HEK293 (cell line): ENCODE measurements around the gene LASP1.

Experiments used
- BCL11A ChIP-seq: fragments of 450-650 bp; formaldehyde crosslinking; IDR thresholded peaks from 2 replicates; pipeline ENCODE4 v1.5.1; 2016; ENCODE audit warnings: low read depth, missing biosample characterization, missing genetic modification characterization
- KLF9 ChIP-seq: fragments of 450-650 bp; formaldehyde crosslinking; IDR thresholded peaks from 2 replicates; pipeline ENCODE4 v1.5.1; 2016; ENCODE audit warnings: missing biosample characterization, missing genetic modification characterization, low read depth
- MZF1 ChIP-seq: fragments of 450-650 bp; formaldehyde crosslinking; IDR thresholded peaks from 2 replicates; pipeline ENCODE4 v1.5.1; 2017; ENCODE audit warnings: missing biosample characterization, missing genetic modification characterization, borderline replicate concordance
- OVOL3 ChIP-seq: fragments of 450-650 bp; formaldehyde crosslinking; IDR thresholded peaks from 2 replicates; pipeline ENCODE4 v1.5.1; 2016; ENCODE audit warnings: missing biosample characterization, missing genetic modification characterization
- PRDM4 ChIP-seq: fragments of 450-650 bp; formaldehyde crosslinking; IDR thresholded peaks from 2 replicates; pipeline ENCODE4 v1.5.1; 2017; ENCODE audit warnings: missing biosample characterization, missing genetic modification characterization
- RBAK ChIP-seq: fragments of 450-650 bp; formaldehyde crosslinking; IDR thresholded peaks from 2 replicates; pipeline ENCODE4 v1.5.1; 2016; ENCODE audit warnings: missing biosample characterization, missing genetic modification characterization
- SCRT2 ChIP-seq: fragments of 450-650 bp; formaldehyde crosslinking; IDR thresholded peaks from 2 replicates; pipeline ENCODE4 v1.5.1; 2016; ENCODE audit warnings: missing biosample characterization, missing genetic modification characterization
- SETDB1 ChIP-seq: IDR thresholded peaks from one replicate; pipeline ENCODE4 v1.6.1; 2017; ENCODE audit warnings: mild to moderate bottlenecking, low read length, moderate library complexity, mixed read lengths; ENCODE audit not compliant: insufficient read length
- SP2 ChIP-seq: fragments of 450-650 bp; formaldehyde crosslinking; IDR thresholded peaks from 2 replicates; pipeline ENCODE4 v1.5.1; 2016; ENCODE audit warnings: missing biosample characterization, missing genetic modification characterization
- TSHZ1 ChIP-seq: fragments of 450-650 bp; formaldehyde crosslinking; IDR thresholded peaks from 2 replicates; pipeline ENCODE4 v1.5.1; 2016; ENCODE audit warnings: missing biosample characterization, missing genetic modification characterization, borderline replicate concordance
- ZBTB1 ChIP-seq: fragments of 450-650 bp; formaldehyde crosslinking; IDR thresholded peaks from 2 replicates; pipeline ENCODE4 v1.5.1; 2016; ENCODE audit warnings: missing biosample characterization, missing genetic modification characterization
- ZBTB8A ChIP-seq: fragments of 450-650 bp; formaldehyde crosslinking; IDR thresholded peaks from 2 replicates; pipeline ENCODE4 v1.5.1; 2016; ENCODE audit warnings: missing biosample characterization, missing genetic modification characterization
- ZFP37 ChIP-seq: fragments of 450-650 bp; formaldehyde crosslinking; IDR thresholded peaks from 2 replicates; pipeline ENCODE4 v1.5.1; 2016; ENCODE audit warnings: missing biosample characterization, missing genetic modification characterization
- ZFP69B ChIP-seq: fragments of 450-650 bp; formaldehyde crosslinking; IDR thresholded peaks from 2 replicates; pipeline ENCODE4 v1.5.1; 2016; ENCODE audit warnings: missing biosample characterization, missing genetic modification characterization
- ZNF121 ChIP-seq: fragments of 450-650 bp; formaldehyde crosslinking; IDR thresholded peaks from 2 replicates; pipeline ENCODE4 v1.5.1; 2016; ENCODE audit warnings: missing biosample characterization, missing genetic modification characterization
- ZNF155 ChIP-seq: fragments of 450-650 bp; formaldehyde crosslinking; IDR thresholded peaks from 2 replicates; pipeline ENCODE4 v1.5.1; 2016; ENCODE audit warnings: missing biosample characterization, missing genetic modification characterization
- ZNF19 ChIP-seq: fragments of 450-650 bp; formaldehyde crosslinking; IDR thresholded peaks from 2 replicates; pipeline ENCODE4; 2016; ENCODE audit warnings: missing biosample characterization, missing genetic modification characterization, low read depth
- ZNF24 ChIP-seq: fragments of 450-650 bp; formaldehyde crosslinking; IDR thresholded peaks from 2 replicates; pipeline ENCODE4 v1.5.1; 2016; ENCODE audit warnings: missing biosample characterization, missing genetic modification characterization
- ZNF274 ChIP-seq, 2 experiments: fragments of 200-500 bp in 1 of 2; fragments of 450-650 bp in 1 of 2; sonication (Bioruptor generic) in 1 of 2; formaldehyde crosslinking in 1 of 2; IDR thresholded peaks; 2 replicates each; pipeline versions ENCODE4 v1.5.1 to v1.6.1; 2014 to 2016; ENCODE audit warnings: borderline replicate concordance in 1 of 2, inconsistent platforms in 1 of 2, low read length in 1 of 2, missing biosample characterization in 1 of 2, missing genetic modification characterization in 1 of 2
- ZNF341 ChIP-seq: fragments of 450-650 bp; formaldehyde crosslinking; IDR thresholded peaks from 2 replicates; pipeline ENCODE4; 2016; ENCODE audit warnings: low read depth, missing biosample characterization, missing genetic modification characterization
- ZNF366 ChIP-seq: fragments of 450-650 bp; formaldehyde crosslinking; conservative IDR thresholded peaks from 2 replicates; pipeline ENCODE4 v1.5.1; 2016; ENCODE audit warnings: missing biosample characterization, missing genetic modification characterization
- ZNF391 ChIP-seq: fragments of 450-650 bp; formaldehyde crosslinking; IDR thresholded peaks from 2 replicates; pipeline ENCODE4 v1.5.1; 2016; ENCODE audit warnings: low read depth, missing biosample characterization, missing genetic modification characterization, borderline replicate concordance
- ZNF48 ChIP-seq: fragments of 450-650 bp; formaldehyde crosslinking; IDR thresholded peaks from 2 replicates; pipeline ENCODE4 v1.5.1; 2016; ENCODE audit warnings: missing biosample characterization, missing genetic modification characterization
- ZNF510 ChIP-seq: fragments of 450-650 bp; formaldehyde crosslinking; IDR thresholded peaks from 2 replicates; pipeline ENCODE4 v1.5.1; 2018; ENCODE audit warnings: mild to moderate bottlenecking, missing genetic modification characterization, missing biosample characterization; ENCODE audit not compliant: insufficient replicate concordance
- ZNF514 ChIP-seq: fragments of 450-650 bp; formaldehyde crosslinking; IDR thresholded peaks from 2 replicates; pipeline ENCODE4 v1.5.1; 2016; ENCODE audit warnings: missing biosample characterization, missing genetic modification characterization
- ZNF558 ChIP-seq: fragments of 450-650 bp; formaldehyde crosslinking; IDR thresholded peaks from 2 replicates; pipeline ENCODE4 v1.5.1; 2016; ENCODE audit warnings: missing biosample characterization, missing genetic modification characterization
- ZNF571 ChIP-seq: fragments of 450-650 bp; formaldehyde crosslinking; IDR thresholded peaks from 2 replicates; pipeline ENCODE4 v1.5.0; 2017; ENCODE audit warnings: missing biosample characterization, missing genetic modification characterization
- ZNF580 ChIP-seq: fragments of 450-650 bp; formaldehyde crosslinking; IDR thresholded peaks from 2 replicates; pipeline ENCODE4 v1.5.1; 2016; ENCODE audit warnings: missing biosample characterization, missing genetic modification characterization
- ZNF585B ChIP-seq: fragments of 450-650 bp; formaldehyde crosslinking; IDR thresholded peaks from 2 replicates; pipeline ENCODE4 v1.5.1; 2016; ENCODE audit warnings: missing biosample characterization, missing genetic modification characterization
- ZNF600 ChIP-seq: fragments of 450-650 bp; formaldehyde crosslinking; IDR thresholded peaks from 2 replicates; pipeline ENCODE4 v1.5.1; 2016; ENCODE audit warnings: missing biosample characterization, missing genetic modification characterization
- ZNF621 ChIP-seq: fragments of 450-650 bp; formaldehyde crosslinking; IDR thresholded peaks from 2 replicates; pipeline ENCODE4 v1.5.1; 2017; ENCODE audit warnings: missing biosample characterization, missing genetic modification characterization
- ZNF645 ChIP-seq: fragments of 450-650 bp; formaldehyde crosslinking; IDR thresholded peaks from 2 replicates; pipeline ENCODE4; 2016; ENCODE audit warnings: missing biosample characterization, missing genetic modification characterization
- ZNF660 ChIP-seq: fragments of 450-650 bp; IDR thresholded peaks from 2 replicates; pipeline ENCODE4 v1.5.1; 2018; ENCODE audit warnings: missing biosample characterization, mild to moderate bottlenecking, missing genetic modification characterization

LASP1 gene

GRCh38 chr17:38853292-38854219 is 16.3 kb upstream of the LASP1 start, which contains the start of gene RPL23 (continued):
- TF ChIP-seq ZNF514, result no peak
- no peak for TF ChIP-seq ZNF274 (IDR thresholded peaks at IDR 0.05; ENCODE audit: low read length)
- no peak for TF ChIP-seq ZNF274 (tag by site-specific recombination; IDR thresholded peaks at IDR 0.05; ENCODE audit: borderline replicate concordance)
- no peak for TF ChIP-seq ZNF621 (tag by site-specific recombination)
- TF ChIP-seq ZNF645, result no peak; the same call in 1 of the 2 replicates
- no peak for TF ChIP-seq ZNF585B (tag by site-specific recombination)
- no peak for TF ChIP-seq ZNF155
- TF ChIP-seq ZNF580, result peak; percentile 74; the same call in 1 of the 2 replicates
- no peak for TF ChIP-seq ZNF19 (tag by site-specific recombination)
- TF ChIP-seq ZFP69B (tag by site-specific recombination), result peak; percentile 74
- TF ChIP-seq SETDB1, result no peak
- TF ChIP-seq SP2 (tag by site-specific recombination), result peak; percentile 77
- 0 out of 2 replicates have a peak, but pooled peaks have one; percentile 4 for TF ChIP-seq ZNF600
- 0 out of 2 replicates have a peak, but pooled peaks have one; percentile 74 for TF ChIP-seq ZFP37 (tag by site-specific recombination)
- no peak for TF ChIP-seq ZNF121 (tag by site-specific recombination)
- TF ChIP-seq PRDM4, result peak; percentile 39; the same call in 1 of the 2 replicates
- no peak for TF ChIP-seq ZNF48
- peak; percentile 84 for TF ChIP-seq KLF9 (tag by site-specific recombination)
- TF ChIP-seq BCL11A (tag by site-specific recombination), result no peak
- peak; percentile 42; the same call in 1 of the 2 replicates for TF ChIP-seq ZNF558
- TF ChIP-seq TSHZ1, result peak; percentile 14; the same call in 1 of the 2 replicates
- no peak for TF ChIP-seq ZNF571 (tag by site-specific recombination)
- no peak for TF ChIP-seq RBAK (tag by site-specific recombination)
- TF ChIP-seq OVOL3 (tag by site-specific recombination), result no peak; the same call in 1 of the 2 replicates
- no peak for TF ChIP-seq ZNF510 (tag by site-specific recombination)
- peak; percentile 89 for TF ChIP-seq ZNF366
- TF ChIP-seq ZNF24, result peak; percentile 82; the same call in 1 of the 2 replicates
- peak; percentile 88 for TF ChIP-seq ZBTB8A
- peak; percentile 90 for TF ChIP-seq ZNF391 (tag by site-specific recombination)
- peak; percentile 39; the same call in 1 of the 2 replicates for TF ChIP-seq ZNF341 (tag by site-specific recombination)
- TF ChIP-seq ZNF660 (tag by site-specific recombination), result peak; percentile 80; the same call in 1 of the 2 replicates
- TF ChIP-seq ZBTB1 (tag by site-specific recombination), result no peak
- no peak; the same call in 1 of the 2 replicates for TF ChIP-seq SCRT2 (tag by site-specific recombination)
- no peak for TF ChIP-seq MZF1
